Islet precursor cell (in vitro differentiated cells): Measurements from ENCODE around the gene TAB2.

Source experiments
- DNase-seq: peaks from one replicate; pipeline ENCODE4 v3.0.0-alpha.2; 2018

TAB2 gene

DNA sequence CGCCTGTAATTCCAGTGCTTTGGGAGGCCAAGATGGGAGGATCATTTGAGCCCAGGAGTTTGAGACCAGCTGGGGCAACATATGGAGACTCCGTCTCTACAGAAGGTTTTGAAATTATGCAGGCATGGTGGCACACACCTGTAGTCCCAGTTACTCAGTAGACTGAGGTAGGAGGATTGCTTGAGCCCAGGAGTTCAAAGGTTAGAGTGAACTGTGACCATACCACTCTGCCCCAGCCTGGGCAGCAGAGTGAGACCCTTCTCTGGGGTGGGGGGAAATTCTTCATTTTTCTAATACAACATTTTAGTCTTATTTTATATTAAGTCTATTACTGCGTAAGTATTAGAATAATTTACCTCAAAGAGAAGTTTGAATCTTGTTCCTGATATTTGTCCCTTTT lies 62.5 kb downstream of the TAB2 start:
- DNase-seq = no peak

DNA sequence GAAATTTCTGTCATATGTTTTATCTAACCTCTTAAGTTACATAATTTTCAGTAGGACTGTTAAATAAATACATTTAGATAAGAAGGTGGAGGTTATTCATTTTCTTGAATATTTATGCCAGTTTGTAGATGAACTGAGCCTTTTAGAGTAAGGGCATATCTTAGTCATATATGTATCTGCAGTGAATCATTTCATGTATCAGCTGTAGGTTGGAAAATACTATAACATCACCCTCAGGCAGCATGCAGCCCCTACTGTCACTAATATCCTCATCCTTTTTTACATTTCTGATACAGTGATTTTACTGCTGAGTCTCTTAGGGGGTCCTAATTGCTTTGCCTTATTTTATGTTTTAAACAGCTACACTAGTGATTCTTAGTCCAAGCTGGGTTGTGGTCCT lies 63.0 kb downstream of the TAB2 start:
- DNase-seq = no peak

DNA sequence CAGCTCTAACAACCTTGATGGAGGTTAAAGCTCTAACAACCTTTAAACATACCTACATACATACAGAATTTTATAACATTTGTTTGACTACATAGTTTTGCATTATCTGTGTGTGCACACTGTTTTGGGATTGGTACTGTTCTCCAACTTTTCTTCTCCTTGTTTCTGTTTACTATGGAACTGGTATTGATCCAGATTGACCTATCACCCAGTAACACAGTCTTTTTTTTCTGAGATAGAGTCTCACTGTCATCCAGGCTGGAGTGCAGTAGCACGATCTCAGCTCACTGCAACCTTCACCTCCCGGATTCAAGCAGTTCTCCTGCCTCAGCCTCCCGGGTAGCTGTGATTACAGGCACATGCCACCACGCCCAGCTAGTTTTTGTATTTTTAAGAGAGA lies 65.9 kb downstream of the TAB2 start:
- DNase-seq = no peak

DNA sequence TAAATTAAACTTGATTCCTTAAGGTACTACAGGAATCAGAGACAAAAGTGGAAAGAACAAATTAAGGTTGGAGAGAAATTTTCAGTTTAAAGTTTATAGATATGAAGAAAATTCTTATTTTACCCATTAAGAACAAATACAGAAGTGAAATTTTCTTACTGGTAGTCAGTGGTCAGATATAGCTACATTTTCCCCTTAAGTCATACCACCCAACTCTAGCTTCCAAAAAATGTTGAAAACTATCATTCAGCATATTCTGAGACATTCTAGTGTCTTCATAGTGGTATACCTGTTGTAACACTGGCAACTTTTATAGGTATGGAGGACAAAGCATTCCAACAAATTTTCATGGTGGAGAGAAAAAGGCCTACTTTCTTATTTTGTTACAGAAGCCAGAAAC lies 67.0 kb downstream of the TAB2 start:
- DNase-seq = no peak

DNA sequence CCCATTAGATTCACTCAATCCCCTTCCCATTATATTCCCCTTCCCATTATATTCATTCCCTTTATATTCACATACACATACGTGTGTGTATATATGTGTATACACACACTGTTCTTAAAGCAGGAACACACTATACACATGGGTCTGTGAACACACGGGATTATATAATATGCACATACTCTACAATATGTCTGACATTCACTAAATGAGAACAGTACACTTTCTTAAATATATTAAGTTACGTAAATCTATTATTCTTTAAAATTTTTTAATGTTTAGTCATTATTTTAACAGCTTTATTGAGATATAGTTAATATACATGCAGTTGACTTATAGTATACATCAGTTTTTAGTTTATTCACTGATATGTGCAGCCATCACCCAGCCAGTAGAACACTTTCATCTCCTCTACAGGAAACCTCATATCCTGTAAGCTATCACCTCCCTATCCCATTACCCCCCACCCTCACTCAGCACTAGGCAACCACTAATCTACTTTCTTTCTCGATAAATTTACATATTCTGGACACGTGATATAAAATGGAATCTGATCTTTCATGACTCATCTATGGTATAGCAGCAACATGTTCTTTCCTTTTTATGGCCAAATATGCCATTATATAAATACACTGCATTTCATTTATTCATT lies 68.6 kb downstream of the TAB2 start:
- DNase-seq = no peak

DNA sequence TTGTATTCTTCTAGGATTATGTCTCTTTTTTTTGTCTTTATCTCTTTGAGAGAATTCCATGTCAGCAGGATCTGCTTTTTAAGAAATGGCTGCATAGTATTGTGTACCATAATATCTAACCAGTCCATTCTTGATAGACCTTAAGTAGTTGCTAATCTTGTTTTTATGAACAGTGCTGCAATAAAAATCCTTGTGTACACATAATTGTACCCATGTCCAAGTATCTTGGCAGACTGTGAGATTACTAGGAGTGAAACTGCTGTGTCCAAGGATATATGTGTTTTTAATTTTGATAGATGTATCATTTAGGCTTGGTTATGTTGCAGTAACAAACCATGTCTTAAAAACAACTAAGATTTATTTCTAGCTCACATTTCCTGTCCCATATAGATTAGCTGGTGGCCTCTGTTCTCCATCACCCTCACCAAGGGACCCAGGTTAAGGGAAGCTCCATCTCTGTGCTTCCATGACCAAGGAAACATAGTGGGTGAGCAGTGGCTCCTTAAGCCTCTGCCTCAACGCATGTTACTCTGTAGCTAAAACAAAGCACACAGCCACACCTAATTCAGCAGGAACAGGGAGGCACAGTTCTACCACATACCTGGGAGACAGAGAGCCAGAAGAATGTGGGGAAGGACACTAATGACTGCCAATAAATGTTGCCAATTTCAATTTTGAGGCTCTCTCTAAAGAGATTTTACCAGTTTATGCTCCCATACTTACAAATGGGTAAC lies 70.4 kb downstream of the TAB2 start:
- DNase-seq = no peak

DNA sequence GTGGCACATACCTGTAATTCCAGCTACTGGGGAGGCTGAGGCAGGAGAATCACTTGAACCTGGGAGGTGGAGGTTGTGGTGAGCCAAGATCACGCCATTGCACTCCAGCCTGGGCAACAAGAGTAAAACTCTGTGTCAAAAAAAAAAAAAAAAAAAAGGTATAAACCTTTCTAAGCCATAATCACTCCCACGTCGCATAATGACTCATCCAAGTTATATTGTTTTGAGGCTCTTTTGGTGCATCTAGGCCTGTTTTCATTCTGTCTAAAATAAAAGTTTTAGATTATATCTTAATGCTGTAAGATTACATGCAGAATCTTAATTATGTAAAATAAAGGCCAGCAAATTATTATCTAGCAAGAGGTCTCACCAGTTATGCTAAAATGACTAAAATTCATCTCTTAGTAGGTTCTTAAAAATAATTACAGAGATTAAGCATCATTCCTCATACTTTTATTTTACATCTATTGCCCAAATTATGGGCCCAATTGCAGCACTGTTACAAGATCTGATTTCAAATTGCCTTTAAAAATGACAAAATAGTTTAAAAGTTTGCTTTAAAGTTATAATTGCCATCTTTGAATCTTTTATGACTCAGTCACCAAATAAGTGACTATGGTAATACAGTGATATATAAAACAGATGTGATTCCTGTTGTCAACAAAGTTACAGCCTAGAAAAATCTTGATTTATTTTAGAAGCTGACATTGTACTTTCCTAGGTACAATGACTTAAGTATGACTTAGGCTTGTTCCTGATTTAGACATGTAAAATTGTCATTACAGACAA lies 72.2 kb downstream of the TAB2 start:
- no peak for DNase-seq

DNA sequence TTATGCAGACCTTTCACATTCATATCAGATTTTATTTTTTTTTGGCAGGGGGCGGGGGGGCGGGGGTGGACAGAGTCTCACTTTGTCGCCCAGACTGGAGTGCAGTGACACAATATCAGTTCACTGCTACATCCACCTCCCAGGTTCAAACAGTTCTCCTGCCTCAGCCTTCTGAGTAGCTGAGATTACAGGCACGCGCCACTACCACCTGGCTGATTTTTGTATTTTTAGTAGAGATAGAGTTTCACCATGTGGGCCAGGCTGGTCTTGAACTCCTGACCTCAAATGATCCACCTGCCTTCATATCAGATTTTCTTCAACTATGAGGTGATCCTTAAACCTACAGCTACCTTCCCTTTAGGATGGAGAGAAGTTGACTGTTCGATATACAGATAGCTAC lies 74.6 kb downstream of the TAB2 start:
- DNase-seq = no peak

DNA sequence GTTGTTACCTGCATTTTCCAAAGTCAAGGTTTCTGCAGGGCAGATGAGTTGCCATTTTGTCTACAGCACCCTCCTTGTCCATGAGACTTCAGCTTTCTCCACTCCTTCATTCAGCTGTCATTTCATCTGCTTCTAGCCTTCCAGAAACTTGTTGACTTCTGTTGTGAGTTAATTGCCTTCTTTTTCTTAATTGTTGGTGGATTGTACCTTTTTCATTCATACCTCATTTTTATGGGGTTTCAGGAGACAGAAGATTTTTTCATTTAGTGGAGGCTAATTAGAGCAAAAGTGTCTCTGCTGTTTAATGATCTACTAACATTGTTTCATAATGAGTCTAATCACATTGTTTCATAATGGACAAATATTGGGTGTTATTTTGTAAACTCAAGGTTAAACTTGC lies 75.0 kb downstream of the TAB2 start:
- DNase-seq = no peak

DNA sequence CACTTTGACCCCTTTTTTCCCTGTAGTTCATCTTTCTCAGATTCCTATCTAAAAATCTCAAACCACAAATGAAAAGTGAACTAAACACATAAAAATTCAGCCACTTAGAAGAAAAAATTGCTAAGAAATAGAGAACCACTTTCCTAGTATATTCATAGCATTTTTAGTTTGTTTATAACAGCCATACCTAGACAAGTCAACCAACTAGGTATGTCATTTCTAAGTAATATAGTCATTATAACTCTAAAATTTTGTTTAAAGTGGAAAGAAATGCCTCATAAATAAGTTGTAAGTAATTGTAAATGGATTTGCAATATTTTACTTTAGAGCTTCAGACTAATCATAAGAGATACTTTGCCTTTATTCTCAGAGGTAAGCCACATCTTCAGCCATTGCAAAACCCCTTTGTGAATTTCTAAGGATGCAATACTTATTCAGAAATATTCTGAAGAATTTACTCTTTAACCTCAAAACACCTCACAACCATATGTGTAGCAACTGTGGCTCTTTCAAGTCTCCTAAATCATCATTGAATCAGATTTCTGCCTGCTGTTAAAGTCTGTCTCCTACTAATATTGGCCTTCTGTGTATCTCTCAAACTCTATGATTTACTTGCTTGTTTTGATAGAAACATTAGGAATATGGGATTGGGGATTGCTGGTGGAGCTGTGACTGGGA lies 75.6 kb downstream of the TAB2 start:
- DNase-seq = no peak

DNA sequence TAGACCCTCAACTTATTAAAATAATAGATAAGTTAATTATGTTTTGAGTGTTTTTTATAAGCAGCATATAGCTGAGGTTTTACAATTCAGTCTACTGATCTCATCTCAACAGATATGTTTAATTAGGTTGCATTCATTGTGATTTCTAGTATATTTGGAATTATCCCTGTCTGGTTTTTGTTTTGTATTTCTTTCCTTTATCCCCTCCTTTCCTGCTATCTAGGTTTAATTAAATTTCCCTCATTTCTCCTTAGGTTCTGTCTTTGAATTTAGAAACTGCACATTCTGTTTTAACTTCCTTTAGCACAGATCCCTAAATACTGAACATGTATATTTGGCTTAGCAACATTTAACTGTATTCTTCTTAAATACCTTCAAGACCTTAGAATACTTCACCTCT lies 77.7 kb downstream of the TAB2 start:
- DNase-seq = no peak

DNA sequence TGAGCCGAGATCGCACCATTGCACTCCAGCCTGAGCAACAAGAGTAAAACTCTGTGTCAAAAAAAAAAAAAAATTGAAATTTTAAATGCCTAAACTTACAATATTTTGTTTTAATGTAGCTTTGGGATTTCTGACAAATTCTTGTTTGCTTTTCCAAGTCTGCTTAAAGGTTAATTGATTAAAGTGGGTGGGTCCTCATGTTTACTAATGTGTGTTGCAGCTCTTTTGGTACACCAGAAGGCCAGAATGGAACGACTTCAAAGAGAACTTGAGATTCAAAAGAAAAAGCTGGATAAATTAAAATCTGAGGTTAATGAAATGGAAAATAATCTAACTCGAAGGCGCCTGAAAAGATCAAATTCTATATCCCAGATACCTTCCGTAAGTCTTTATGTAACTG lies 79.9 kb downstream of the TAB2 start:
- no peak for DNase-seq

DNA sequence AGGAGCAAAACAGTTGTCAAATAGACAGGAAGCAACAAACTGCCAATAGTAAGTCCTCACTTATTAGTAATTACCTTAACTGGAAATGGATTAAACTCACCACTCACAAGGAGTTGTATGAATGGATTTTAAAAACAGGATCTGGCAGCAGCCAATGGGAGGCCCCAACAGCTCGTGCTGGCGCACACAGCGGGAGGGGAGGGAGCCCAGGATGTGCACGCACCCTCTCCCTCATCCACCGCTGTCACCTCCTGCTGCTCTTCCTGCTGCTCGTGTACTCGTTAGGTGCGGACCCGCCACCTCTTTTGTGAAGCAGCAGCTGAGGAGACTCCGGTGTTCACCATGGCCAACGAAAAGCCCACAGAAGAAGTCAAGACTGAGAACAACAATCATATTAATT lies 82.5 kb downstream of the TAB2 start, which contains the start of gene SUMO4:
TSS of gene SUMO4 (plus strand) at position 213 of the 400 bp plus-strand sequence. CDS start at position 343, 130 bp downstream.
- no peak for DNase-seq

DNA sequence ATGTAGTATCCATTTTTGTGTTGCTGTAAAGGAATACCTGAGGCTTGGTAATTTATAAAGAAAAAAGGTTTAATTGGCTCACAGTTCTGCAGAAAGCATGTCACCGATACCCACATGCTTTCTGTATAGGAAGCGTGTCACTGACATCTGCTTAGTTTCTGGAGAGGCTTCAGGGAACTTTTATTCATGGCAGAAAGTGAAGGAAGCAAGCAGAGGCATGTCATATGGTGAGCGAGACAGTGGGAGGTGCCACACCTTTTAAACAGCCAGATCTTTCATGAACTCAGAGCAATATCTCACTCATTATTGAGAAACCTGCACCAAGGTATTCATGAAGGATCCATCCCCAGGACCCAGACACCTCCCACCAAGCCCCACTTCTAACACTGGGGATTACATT lies 86.0 kb downstream of the TAB2 start:
- DNase-seq = no peak

DNA sequence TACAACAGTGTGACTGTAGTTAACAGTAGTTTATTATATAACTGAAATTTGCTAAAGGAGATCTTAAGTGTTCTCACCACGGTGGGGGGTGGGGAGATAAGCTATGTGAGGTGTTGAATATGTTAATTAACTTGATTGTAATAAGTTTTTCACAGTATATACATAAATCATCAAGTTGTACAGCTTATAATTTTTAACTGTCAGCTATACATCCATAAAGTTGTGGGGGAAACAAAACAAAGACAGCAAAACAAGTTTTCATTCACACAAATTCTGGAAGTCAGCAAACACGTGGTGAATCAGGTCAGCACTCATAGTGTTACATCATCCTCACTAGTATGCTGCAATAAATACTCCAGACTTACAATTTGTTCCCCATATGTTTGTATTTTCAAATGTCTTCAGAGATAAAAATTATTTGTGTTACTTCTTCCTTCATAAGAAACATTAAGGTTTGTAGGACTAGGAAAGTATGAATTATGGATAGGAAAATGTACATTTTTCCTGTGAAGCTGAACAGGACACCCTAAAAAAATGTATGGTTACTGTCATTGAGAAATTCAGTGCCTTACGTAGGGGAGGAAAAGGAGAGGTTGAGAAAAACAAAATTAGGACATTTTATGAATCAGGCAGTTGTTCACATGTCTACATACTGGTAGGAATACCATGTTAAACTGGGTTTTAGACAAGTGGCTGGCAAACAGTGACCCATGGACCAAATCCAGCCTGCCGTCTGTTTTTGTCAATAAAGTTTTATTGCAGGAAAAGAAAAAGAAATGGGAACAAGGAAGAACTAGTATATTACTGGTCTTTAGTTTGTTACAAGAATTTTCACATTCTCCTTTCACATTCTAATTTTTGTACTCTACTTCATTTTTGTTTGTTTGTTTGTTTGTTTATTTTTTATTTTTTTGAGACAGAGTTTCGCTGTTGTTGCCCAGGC lies 88.6 kb downstream of the TAB2 start:
- no peak for DNase-seq

DNA sequence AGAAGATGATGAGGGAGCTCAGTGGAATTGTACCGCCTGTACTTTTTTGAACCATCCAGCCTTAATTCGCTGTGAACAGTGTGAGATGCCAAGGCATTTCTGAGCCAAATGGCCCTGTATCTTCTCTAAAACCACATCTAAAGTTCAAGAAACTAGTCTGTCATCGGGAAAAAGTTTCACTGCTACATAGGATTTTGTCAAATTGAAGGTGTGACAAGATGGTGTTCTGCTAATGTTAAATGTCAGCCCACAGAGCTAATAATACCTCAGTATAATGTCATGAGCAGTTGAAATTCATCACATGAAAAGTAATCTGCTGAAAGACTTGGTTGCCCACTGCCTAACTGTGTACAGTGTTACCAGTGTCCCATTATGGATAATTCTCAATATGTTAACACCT lies 92.1 kb downstream of the TAB2 start:
- DNase-seq = no peak

DNA sequence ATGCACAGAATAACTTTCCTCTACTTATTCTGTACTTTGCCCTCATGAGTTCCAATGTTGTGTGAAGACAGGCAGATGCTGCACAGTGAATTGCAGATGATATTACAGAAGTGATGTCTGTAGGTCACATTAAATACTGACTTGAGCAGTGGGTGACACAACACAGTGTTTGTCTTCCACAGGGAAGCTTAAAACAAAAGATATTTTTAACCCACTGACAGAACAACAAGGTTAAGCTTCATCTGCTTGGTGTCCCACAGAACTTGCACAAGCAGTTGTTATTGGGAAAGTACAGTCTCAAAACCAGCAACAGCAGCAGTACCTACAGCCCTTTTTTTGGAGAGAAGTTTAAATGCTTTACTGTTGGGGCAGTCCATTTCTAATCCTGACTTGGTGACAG lies 93.0 kb downstream of the TAB2 start:
- no peak for DNase-seq

DNA sequence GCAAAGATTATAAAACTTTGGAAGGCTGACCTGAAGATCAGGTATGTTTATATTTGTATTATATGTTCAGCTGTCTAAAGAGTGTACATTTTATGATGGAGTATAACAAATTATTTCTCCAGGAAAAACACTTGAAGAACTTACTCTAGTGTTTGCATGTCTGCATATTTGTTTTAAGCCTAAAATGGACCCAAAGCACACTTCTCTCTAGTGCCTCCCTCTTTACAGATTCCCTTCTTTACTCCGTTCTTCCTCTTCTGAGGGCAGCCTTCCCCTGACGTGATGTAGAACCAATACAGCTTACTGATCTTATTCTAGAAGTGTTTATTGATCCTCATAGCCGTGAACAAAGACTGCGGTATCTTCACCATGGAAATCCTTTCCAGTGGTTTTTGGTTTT lies 96.5 kb downstream of the TAB2 start:
- DNase-seq = peak; percentile 14

DNA sequence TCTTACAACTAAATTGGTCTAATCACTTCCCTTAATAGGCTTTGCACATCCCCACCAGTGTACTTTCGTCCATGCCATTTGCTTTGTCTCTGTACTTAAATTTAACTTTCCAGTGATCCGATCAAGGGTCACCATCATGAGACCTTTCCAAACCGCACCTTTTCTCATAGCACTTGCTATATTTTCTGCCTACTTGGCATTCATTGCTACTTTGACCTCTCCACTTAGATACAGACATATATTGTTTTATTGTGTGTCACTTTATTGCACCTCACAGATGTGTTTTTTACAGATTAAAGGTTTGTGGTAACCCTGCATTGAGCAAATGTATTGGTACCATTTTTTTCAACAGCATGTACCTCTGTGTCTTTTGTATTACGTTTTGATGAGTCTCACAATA lies 97.3 kb downstream of the TAB2 start:
- no peak for DNase-seq

DNA sequence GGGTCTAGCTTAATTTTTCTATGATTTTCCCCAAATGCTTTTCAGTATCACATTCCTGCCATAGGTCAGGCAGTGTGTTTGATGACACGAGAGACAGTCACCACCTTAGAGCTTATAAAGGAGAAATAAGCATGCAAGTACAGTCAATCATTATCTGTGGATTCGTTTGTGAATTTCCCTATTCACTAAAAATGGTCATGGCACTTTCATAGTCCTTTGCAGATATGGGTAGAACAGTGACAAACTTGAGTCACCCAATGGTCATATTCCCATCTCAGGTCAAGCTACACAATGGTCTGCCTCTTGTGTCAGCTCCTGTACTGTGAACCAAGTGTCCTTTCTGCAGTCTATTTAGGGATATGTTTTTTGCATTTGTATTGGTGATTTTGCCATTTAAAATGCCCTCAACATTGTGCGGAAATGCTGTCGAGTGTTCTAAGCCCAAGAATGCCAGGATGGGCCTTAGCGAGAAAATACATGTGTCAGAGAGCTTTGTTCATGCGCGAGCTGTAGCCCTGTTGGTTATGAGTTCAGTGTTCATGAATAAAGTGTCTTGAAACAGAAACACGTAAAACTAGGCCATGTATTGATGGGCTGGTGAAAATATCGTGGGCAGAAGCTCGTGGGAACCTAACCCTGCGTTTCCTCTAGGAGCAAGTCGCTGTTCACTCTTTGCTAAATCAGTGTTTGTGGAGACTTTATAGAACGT lies 102.3 kb downstream of the TAB2 start:
- peak; percentile 19 for DNase-seq

DNA sequence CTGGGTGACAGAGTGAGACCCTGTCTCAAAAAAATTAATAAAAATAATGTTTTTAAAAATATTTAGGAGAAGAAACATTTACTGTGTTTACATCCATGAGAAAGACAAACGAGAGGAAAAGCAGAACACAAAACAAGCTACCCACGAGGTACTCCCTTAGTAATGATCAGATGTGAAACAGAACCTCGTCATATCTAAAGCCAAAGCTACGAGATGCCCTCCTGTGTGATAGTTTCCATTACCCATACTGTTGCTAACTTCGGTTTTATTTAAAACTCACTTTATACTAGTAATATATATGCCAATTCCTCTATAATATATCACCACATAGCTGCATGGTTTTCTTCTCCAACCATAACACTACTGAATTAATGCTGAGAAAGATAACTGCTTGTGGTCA lies 103.6 kb downstream of the TAB2 start:
- DNase-seq = no peak

DNA sequence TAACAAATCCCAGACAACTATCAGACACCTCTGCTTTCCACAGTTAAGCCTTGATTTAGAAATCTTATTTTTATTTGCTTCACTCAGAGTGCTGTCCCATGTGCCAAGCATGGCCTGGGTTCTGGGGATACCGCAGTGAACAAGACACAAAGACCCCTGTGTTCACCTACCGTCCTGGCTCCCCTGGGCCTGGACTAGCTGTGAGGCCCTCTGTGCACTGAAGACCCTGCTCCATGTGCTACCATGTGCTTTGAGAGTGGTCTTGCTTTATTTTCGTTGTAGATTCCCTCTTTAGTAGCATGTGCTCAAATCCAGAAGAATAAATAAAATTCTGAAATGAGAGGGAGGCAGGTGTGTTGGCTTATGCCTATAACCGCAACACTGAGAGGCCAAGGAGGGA lies 105.1 kb downstream of the TAB2 start:
- peak; percentile 29 for DNase-seq
